Neural progenitor cell (in vitro differentiated cells): ENCODE measurements around the gene SORBS2.

ENCODE experiments used
- EZH2 ChIP-seq: fragments of 200-600 bp; sonication (generic); IDR thresholded peaks from 2 replicates; pipeline ENCODE4 v1.6.1; 2017; ENCODE audit warnings: antibody characterized with exemption, mild to moderate bottlenecking, moderate library complexity
- EZH2phosphoT487 ChIP-seq: fragments of 200-600 bp; sonication (generic); IDR thresholded peaks from 2 replicates; pipeline ENCODE4 v1.6.1; 2017; ENCODE audit warnings: antibody characterized with exemption
- TF ChIP-seq, protein P1 (sequence below): fragments of 200-600 bp; sonication (generic); IDR thresholded peaks from 2 replicates; pipeline ENCODE4 v1.5.1; 2017; ENCODE audit warnings: antibody characterized with exemption, mild to moderate bottlenecking

- TF ChIP-seq, protein P1, sequence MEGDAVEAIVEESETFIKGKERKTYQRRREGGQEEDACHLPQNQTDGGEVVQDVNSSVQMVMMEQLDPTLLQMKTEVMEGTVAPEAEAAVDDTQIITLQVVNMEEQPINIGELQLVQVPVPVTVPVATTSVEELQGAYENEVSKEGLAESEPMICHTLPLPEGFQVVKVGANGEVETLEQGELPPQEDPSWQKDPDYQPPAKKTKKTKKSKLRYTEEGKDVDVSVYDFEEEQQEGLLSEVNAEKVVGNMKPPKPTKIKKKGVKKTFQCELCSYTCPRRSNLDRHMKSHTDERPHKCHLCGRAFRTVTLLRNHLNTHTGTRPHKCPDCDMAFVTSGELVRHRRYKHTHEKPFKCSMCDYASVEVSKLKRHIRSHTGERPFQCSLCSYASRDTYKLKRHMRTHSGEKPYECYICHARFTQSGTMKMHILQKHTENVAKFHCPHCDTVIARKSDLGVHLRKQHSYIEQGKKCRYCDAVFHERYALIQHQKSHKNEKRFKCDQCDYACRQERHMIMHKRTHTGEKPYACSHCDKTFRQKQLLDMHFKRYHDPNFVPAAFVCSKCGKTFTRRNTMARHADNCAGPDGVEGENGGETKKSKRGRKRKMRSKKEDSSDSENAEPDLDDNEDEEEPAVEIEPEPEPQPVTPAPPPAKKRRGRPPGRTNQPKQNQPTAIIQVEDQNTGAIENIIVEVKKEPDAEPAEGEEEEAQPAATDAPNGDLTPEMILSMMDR: no peak
- TF ChIP-seq EZH2: no peak
- TF ChIP-seq EZH2phosphoT487: no peak
Observed at GRCh38 chr4:185722029-185722316, 90.0 kb downstream of the SORBS2 start.
